Lung (tissue), 12 donors: ENCODE measurements around the gene RNF11. TPM values are rescaled to one million over a fixed set of nuclear protein-coding genes. Genes with fewer than 3 reads are reported as not detected.

Experiments used
- ATAC-seq: fragments of 200-7000 bp; cut with Tn5 transposase; one replicate; pipeline ENCODE4 v1.9.1; 2020; ENCODE audit warnings: moderate number of reproducible peaks; ENCODE audit not compliant: insufficient read depth, low FRiP score
- DNase-seq, 3 donors: peaks; one replicate each; pipeline ENCODE4 v3.0.0-alpha.2; 2013 to 2017
- H3K27ac ChIP-seq, 2 donors: one replicate each; pipeline ENCODE4 v1.5.1; 2013; ENCODE audit warnings: mild to moderate bottlenecking in 2 of 2, moderate library complexity in 2 of 2, control low read depth in 1 of 2, inconsistent platforms in 1 of 2, low read depth in 1 of 2, low read length in 1 of 2
- H3K27me3 ChIP-seq, 3 donors: one replicate each; pipeline ENCODE4 v1.5.1; 2013; ENCODE audit warnings: low read length in 2 of 3; ENCODE audit not compliant: control insufficient read depth in 3 of 3, insufficient read depth in 3 of 3
- H3K36me3 ChIP-seq, 4 donors: one replicate each; pipeline ENCODE4 v1.5.1; 2013; ENCODE audit warnings: low read length in 4 of 4, mild to moderate bottlenecking in 1 of 4, moderate library complexity in 1 of 4; ENCODE audit not compliant: control insufficient read depth in 4 of 4, insufficient read depth in 4 of 4
- H3K4me1 ChIP-seq, 5 donors: one replicate each; pipeline ENCODE4 v1.5.1; 2013; ENCODE audit warnings: low read length in 5 of 5, mild to moderate bottlenecking in 2 of 5, moderate library complexity in 1 of 5; ENCODE audit not compliant: control insufficient read depth in 5 of 5, insufficient read depth in 5 of 5
- H3K4me3 ChIP-seq: one replicate; pipeline ENCODE4 v1.5.1; 2013; ENCODE audit warnings: mild to moderate bottlenecking, control low read depth, moderate library complexity
- H3K9ac ChIP-seq, 2 donors: one replicate each; pipeline ENCODE4 v1.5.1; 2013; ENCODE audit warnings: low read length in 2 of 2, control low read depth in 1 of 2; ENCODE audit not compliant: insufficient read depth in 1 of 2
- H3K9me3 ChIP-seq, 4 donors: one replicate each; pipeline ENCODE4 v1.5.1; 2013; ENCODE audit warnings: low read length in 3 of 4, mild to moderate bottlenecking in 1 of 4, moderate library complexity in 1 of 4; ENCODE audit not compliant: control insufficient read depth in 4 of 4, insufficient read depth in 3 of 4
- CTCF ChIP-seq: IDR thresholded peaks from 2 replicates; pipeline ENCODE4 v1.5.1; 2012; ENCODE audit warnings: mild to moderate bottlenecking; ENCODE audit errors: control extremely low read depth, extremely low read depth
- WGBS, 2 donors: extraction: QIAGEN DNeasy Blood & Tissue Kit; methylation state at CpG; one replicate each; pipeline ENCODE4 v1.1.7; 2013; 5-methylcytosine and 5-hydroxymethylcytosine counted together
- polyA plus RNA-seq, 2 donors: library from polyadenylated mRNA; stranded (reverse); fragments of 200-250 nt; gene quantifications; one replicate each; pipeline ENCODE4 v1.2.1, GENCODE V29; 2013
- total RNA-seq, 2 donors: library from RNA; depleted of rRNA in 1 of 2; stranded (reverse); fragments of >200 nt in 1 of 2; gene quantifications; one replicate each; pipeline ENCODE4 v1.2.1, GENCODE V29; 2014 to 2021
- donor health status: control.
- donor health status: control.
- donor health status: Bipolar disorder and iron deficiency.
- donor health status: healthy.
- donor health status: DM: yes; HTN: yes; CAD: no.

RNF11 gene
- total and polyA plus RNA-seq, 4 donors, result 36.6 to 149 (median 71.4) TPM

DNA sequence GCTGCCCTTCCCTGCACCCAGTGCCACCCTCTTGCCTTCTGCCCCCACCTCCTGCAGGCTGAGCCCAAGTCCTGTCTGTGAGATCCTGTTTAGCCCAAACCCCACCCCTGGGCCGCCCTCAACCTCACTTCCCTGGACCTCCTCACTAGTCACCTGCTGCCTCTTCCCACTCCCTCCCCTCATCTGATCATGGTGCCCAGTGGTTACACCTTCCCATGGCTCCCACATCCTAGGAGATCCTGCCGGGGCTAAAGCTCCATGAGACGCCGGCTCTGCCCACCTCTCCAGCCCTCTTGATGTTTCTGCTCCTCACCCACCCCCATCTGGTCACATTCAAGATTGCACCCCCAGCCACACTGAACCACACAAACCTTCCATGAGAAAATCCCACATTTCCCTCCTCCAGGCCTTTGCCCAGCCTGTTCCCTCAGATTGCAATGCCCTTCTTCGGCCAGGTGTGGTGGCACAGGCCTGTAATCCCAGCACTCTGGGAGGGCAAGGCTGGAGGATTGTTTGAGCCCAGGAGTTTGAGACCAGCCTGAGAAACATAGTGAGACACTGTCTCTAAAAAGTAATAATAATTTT lies 77.3 kb downstream of the RNF11 start:
- Histone ChIP-seq H3K9me3 (no peaks in the 10 kb centered on the region), H3K27me3 (no peaks in the 10 kb centered on the region), H3K27ac (peak overlapping the region in 1 of 2 donors; percentile 74), H3K4me1 (peaks cover 0 to 12% (median 3%) of the 10 kb centered on the region in 5 donors), H3K9ac (no peak overlapping the region), H3K36me3 (no peaks in the 10 kb centered on the region), H3K4me3 (no peak overlapping the region)
- DNase-seq (peak in 1 of 3 donors; percentile 11), ATAC-seq (no peak)
- no peak for TF ChIP-seq CTCF
- WGBS, 2 donors, result 91 to 94% methylated on average over 5 of the region's 5 CpGs

- DNase-seq (peak in 2 of 3 donors; percentile 39 to 76), ATAC-seq (peak; percentile 58)
- Histone ChIP-seq H3K36me3 (no peaks in the 10 kb centered on the region), H3K9me3 (no peaks in the 10 kb centered on the region), H3K4me3 (no peak overlapping the region), H3K9ac (no peak overlapping the region), H3K4me1 (peaks cover 0 to 12% (median 3%) of the 10 kb centered on the region in 5 donors), H3K27ac (peak overlapping the region in 1 of 2 donors; percentile 73), H3K27me3 (no peaks in the 10 kb centered on the region)
- no peak for TF ChIP-seq CTCF
- 40 to 50% methylated on average over 12 of the region's 12 CpGs for WGBS, 2 donors
Observed at GRCh38 chr1:51313961-51314777, 78.1 kb downstream of the RNF11 start.

DNA sequence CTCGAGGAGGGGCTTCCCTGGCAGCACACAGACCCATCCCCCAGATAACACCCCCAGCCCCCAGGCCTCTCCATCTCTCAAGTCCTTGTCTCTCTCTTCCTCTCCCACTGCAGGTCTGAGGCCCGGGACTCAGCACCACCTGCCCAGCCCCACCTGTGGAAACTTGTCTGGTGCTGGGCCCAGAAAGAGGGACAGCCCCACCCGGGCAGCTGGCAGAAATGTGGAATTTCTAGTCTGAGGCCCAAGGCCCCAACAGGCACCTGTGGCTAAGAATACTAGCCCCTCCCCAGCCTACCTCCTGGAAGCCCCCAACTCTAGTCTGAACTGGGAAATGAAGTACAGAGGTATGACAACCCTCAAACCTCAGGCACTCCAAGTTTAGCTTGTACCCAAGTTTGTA lies 78.9 kb downstream of the RNF11 start:
- DNase-seq (peak; percentile 39 to 66 (median 49)), ATAC-seq (no peak)
- H3K36me3 ChIP-seq, result no peaks in the 10 kb centered on the region
- no peak overlapping the region for H3K4me3 ChIP-seq
- TF ChIP-seq CTCF, result no peak
- H3K9me3 ChIP-seq, result no peaks in the 10 kb centered on the region
- H3K27ac ChIP-seq, result peak overlapping the region in 1 of 2 donors; percentile 68
- H3K27me3 ChIP-seq, result no peaks in the 10 kb centered on the region
- H3K4me1 ChIP-seq, result peaks cover 0 to 12% (median 3%) of the 10 kb centered on the region in 5 donors
- no peak overlapping the region for H3K9ac ChIP-seq
- WGBS, 2 donors, result 61 to 73% methylated on average over 3 of the region's 3 CpGs
